Glomerular endothelial cell (primary cell): ENCODE data around the gene ADAT3. TPM values are rescaled to one million over a fixed set of nuclear protein-coding genes. Genes with fewer than 3 reads are reported as not detected.

Source experiments
- DNase-seq: peaks from one replicate; pipeline ENCODE4 v3.0.0-alpha.2; 2011; ENCODE audit warnings: low read depth, low spot score; ENCODE audit errors: extremely low read depth
- total RNA-seq: library from RNA; depleted of rRNA; stranded (reverse); fragments of >200 nt; gene quantifications from 2 replicates; pipeline ENCODE4 v1.2.3, GENCODE V29; 2015

Gene ADAT3
- total RNA-seq, 1 donor from 2014 or later = 4.8 TPM

GRCh38 chr19:1936430-1936829 lies 31.2 kb downstream of the ADAT3 start:
- DNase-seq = no peak

GRCh38 chr19:1936916-1937610 lies 31.9 kb downstream of the ADAT3 start:
- no peak for DNase-seq

- no peak for DNase-seq
Measured at GRCh38 chr19:1938071-1938470, 32.9 kb downstream of the ADAT3 start.

- DNase-seq = no peak
Measured at GRCh38 chr19:1941146-1942077, 36.2 kb downstream of the ADAT3 start, which contains the start of gene CSNK1G2. TSS of gene CSNK1G2 (plus strand) at chr19:1941172. CDS start at chr19:1969773, 28,601 bp downstream.

GRCh38 chr19:1942078-1942933 lies 37.1 kb downstream of the ADAT3 start:
- DNase-seq = peak; percentile 14

- DNase-seq = no peak
Measured at GRCh38 chr19:1942934-1943555, 37.8 kb downstream of the ADAT3 start.

GRCh38 chr19:1943661-1944087 lies 38.5 kb downstream of the ADAT3 start:
- DNase-seq = no peak

- DNase-seq = no peak
Measured at GRCh38 chr19:1944088-1944915, 39.1 kb downstream of the ADAT3 start.

GRCh38 chr19:1944916-1945561 lies 39.8 kb downstream of the ADAT3 start:
- no peak for DNase-seq

- peak; percentile 12 for DNase-seq
Measured at GRCh38 chr19:1945899-1946298, 40.7 kb downstream of the ADAT3 start.

GRCh38 chr19:1947651-1948209 lies 42.5 kb downstream of the ADAT3 start:
- no peak for DNase-seq

GRCh38 chr19:1949304-1950101 lies 44.3 kb downstream of the ADAT3 start:
- DNase-seq = no peak

GRCh38 chr19:1950640-1951039 lies 45.4 kb downstream of the ADAT3 start:
- DNase-seq = no peak

- DNase-seq = no peak
Measured at GRCh38 chr19:1952635-1953034, 47.4 kb downstream of the ADAT3 start.

- DNase-seq = no peak
Measured at GRCh38 chr19:1953037-1953436, 47.8 kb downstream of the ADAT3 start.

GRCh38 chr19:1953441-1954094 lies 48.4 kb downstream of the ADAT3 start:
- no peak for DNase-seq

- no peak for DNase-seq
Measured at GRCh38 chr19:1954532-1954933, 49.3 kb downstream of the ADAT3 start.
